ENCODE measurements around the gene MRPL49. TPM values are rescaled to one million over a fixed set of nuclear protein-coding genes. Genes with fewer than 3 reads are reported as not detected.

MRPL49 gene
- total RNA-seq, 1 experiment from 2014 or later, result 55.9 TPM

GRCh38 chr11:65128182-65129145 lies 6.3 kb downstream of the MRPL49 start:
- Mint-ChIP-seq H3K4me1 (peaks cover 9% of the 10 kb centered on the region), H3K4me3 (no peak overlapping the region), H3K27ac (no peak overlapping the region), H3K36me3 (peaks cover 37% of the 10 kb centered on the region), H3K9me3 (no peaks in the 10 kb centered on the region), H3K27me3 (ENCODE audit: low read depth) (no peaks in the 10 kb centered on the region)
- DNase-seq (ENCODE audit: low spot score) (no peak), ATAC-seq (no peak)
- POLR2A ChIA-PET, result no interaction called here
- TF ChIP-seq ATF1 (CRISPR knock-in tag; IDR thresholded peaks at IDR 0.05), result no peak
- CTCF ChIA-PET, result interaction anchor here (0.5 to 1.5 kb wide), 5 partner anchors 18 to 203 kb away, joined by 3 to 4 read pairs (median 4); no protein-coding TSS in a partner anchor

GRCh38 chr11:65129649-65130441 lies 7.7 kb downstream of the MRPL49 start:
- CTCF ChIA-PET, result interaction anchor here (0.9 to 3.1 kb wide), 8 partner anchors 8 to 186 kb away, joined by 3 to 13 read pairs (median 4); partner anchors contain the start of genes CAPN1, FAU, MRPL49 and TM7SF2
- Mint-ChIP-seq H3K4me1 (peaks cover 12% of the 10 kb centered on the region), H3K4me3 (no peak overlapping the region), H3K9me3 (no peaks in the 10 kb centered on the region), H3K27ac (no peak overlapping the region), H3K27me3 (ENCODE audit: low read depth) (no peaks in the 10 kb centered on the region), H3K36me3 (peaks cover 37% of the 10 kb centered on the region)
- POLR2A ChIA-PET, result no interaction called here
- no peak for DNase-seq (ENCODE audit: low spot score)
- no peak for ATAC-seq
- TF ChIP-seq TCF7 (CRISPR knock-in tag; IDR thresholded peaks at IDR 0.05; ENCODE audit: low read depth) (no peak), ZNF416 (CRISPR knock-in tag; IDR thresholded peaks at IDR 0.05) (no peak), KAT7 (CRISPR knock-in tag; IDR thresholded peaks at IDR 0.05; ENCODE audit: borderline replicate concordance) (no peak), JUN (CRISPR knock-in tag; IDR thresholded peaks at IDR 0.05) (no peak), ZSCAN18 (CRISPR knock-in tag; IDR thresholded peaks at IDR 0.05) (no peak), RORB (CRISPR knock-in tag; IDR thresholded peaks at IDR 0.05) (no peak), SMAD3 (CRISPR knock-in tag; IDR thresholded peaks at IDR 0.05; ENCODE audit: borderline replicate concordance) (no peak), ZNF532 (CRISPR knock-in tag; IDR thresholded peaks at IDR 0.05; ENCODE audit: borderline replicate concordance) (no peak), IRF2 (CRISPR knock-in tag; IDR thresholded peaks at IDR 0.05; ENCODE audit: borderline replicate concordance, low read depth) (no peak)

GRCh38 chr11:65130631-65131416 lies 8.7 kb downstream of the MRPL49 start:
- no peaks in the 10 kb centered on the region for H3K27me3 Mint-ChIP-seq (ENCODE audit: low read depth)
- DNase-seq (ENCODE audit: low spot score), result no peak
- no peak for TF ChIP-seq ZNF671 (CRISPR knock-in tag; IDR thresholded peaks at IDR 0.05)
- TF ChIP-seq NFE2L1 (CRISPR knock-in tag; IDR thresholded peaks at IDR 0.05), result no peak
- no peak for TF ChIP-seq ATF3 (CRISPR knock-in tag; conservative IDR thresholded peaks at IDR 0.05)
- TF ChIP-seq GRHL2 (CRISPR knock-in tag; IDR thresholded peaks at IDR 0.05; ENCODE audit: insufficient replicate concordance, severe bottlenecking), result no peak
- H3K4me1 Mint-ChIP-seq, result peaks cover 13% of the 10 kb centered on the region
- no peak for ATAC-seq
- peaks cover 27% of the 10 kb centered on the region for H3K36me3 Mint-ChIP-seq
- H3K4me3 Mint-ChIP-seq, result no peak overlapping the region
- H3K27ac Mint-ChIP-seq, result no peak overlapping the region
- POLR2A ChIA-PET, result interaction anchor here (0.5 to 1.8 kb wide), 2 partner anchors 9 to 131 kb away, joined by 6 to 7 read pairs; partner anchors contain the start of genes FAU and MRPL49
- H3K9me3 Mint-ChIP-seq, result no peaks in the 10 kb centered on the region
- CTCF ChIA-PET, result interaction anchor here (1.2 to 3.1 kb wide), 7 partner anchors 9 to 185 kb away, joined by 3 to 13 read pairs (median 4); partner anchors contain the start of genes CAPN1, FAU, MRPL49 and TM7SF2

Measured in WTC11 (cell line).